Measurements from ENCODE around the gene HEXIM2.

DNA sequence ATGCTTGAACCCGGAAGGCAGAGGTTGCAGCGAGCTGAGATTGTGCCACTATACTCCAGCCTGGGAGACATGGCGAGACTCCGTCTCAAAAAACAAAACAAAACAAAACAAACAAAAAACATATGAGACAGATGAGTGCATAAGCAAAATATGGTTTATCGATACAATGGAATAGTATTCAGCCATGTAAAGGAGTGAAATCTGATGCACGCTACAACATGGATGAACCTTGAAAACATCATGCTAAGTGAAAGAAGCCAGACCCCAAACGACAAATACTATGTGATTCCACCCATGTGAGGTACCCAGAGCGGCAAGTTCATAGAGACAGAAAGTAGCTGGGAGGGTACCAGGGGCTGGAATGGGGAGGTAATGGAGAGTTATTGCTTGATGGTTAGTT is 36.2 kb upstream of the HEXIM2 start:
- TF ChIP-seq CTCF (IDR thresholded peaks at IDR 0.05), result no peak
- TF ChIP-seq ZFX (IDR thresholded peaks at IDR 0.05; ENCODE audit: borderline replicate concordance), result no peak

All from 22Rv1 (cell line).